ENCODE results near the gene TASL. TPM values are rescaled to one million over a fixed set of nuclear protein-coding genes. Genes with fewer than 3 reads are reported as not detected.
"Not testable (repeated sequence)": the region's sequence is repeated elsewhere in the genome, so short reads cannot be mapped to it uniquely, and the experiment has no call there.

The TASL gene
- total and polyA plus RNA-seq, 2 donors (not counting 1 experiment from before 2014, with no cell fraction given), result not detected

DNA sequence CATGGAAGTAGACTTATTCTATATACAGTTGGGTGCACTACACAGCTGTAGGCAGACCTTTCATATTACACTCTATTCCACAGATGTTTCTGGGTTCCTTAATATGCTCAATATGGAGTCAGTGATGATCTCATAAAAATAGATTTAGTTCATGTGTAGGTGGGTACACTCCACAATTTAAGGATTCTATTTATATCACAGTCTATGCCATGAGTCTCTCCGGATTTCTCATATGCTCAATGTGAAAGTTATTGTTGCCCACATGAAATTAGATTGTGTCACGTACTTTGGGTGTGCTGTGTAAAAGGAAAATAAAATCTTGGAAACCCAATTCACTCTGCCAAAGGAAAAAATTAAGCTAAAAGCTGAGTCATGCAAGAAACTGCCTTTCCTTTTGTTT lies 32.5 kb upstream of the TASL start:
- Histone ChIP-seq H2AFZ (ENCODE audit: low read length) (no peak overlapping the region), H3K9me3 (ENCODE audit: control insufficient read depth, insufficient read depth, low read depth, low read length) (no peaks in the 10 kb centered on the region), H3K4me2 (ENCODE audit: extremely low read depth, insufficient read depth, low read length) (no peak overlapping the region), H4K20me1 (ENCODE audit: control insufficient read depth, extremely low read depth, insufficient read depth, low read length) (no peaks in the 10 kb centered on the region), H3K9ac (ENCODE audit: insufficient read depth, low read length) (no peak overlapping the region), H3K36me3 (ENCODE audit: control insufficient read depth, insufficient read depth, low read length) (no peaks in the 10 kb centered on the region), H3K27me3 (ENCODE audit: control insufficient read depth, insufficient read depth, low read length) (no peaks in the 10 kb centered on the region), H3K27ac (ENCODE audit: insufficient read depth, low read length) (no peak overlapping the region), H3K4me3 (replicated peaks in 1 of 4; ENCODE audit: control extremely low read depth in 1 of 4, insufficient read depth in 1 of 4, low read depth in 3 of 4, low read length in 4 of 4) (no peak overlapping the region), H3K4me1 (ENCODE audit: control insufficient read depth, extremely low read depth, insufficient read depth, low read length) (no peaks in the 10 kb centered on the region), H3K79me2 (ENCODE audit: control insufficient read depth, insufficient read depth, low read length) (no peaks in the 10 kb centered on the region)
- DNase-seq (ENCODE audit: low read depth in 2 of 2), result no peak
- TF ChIP-seq, protein P1, sequence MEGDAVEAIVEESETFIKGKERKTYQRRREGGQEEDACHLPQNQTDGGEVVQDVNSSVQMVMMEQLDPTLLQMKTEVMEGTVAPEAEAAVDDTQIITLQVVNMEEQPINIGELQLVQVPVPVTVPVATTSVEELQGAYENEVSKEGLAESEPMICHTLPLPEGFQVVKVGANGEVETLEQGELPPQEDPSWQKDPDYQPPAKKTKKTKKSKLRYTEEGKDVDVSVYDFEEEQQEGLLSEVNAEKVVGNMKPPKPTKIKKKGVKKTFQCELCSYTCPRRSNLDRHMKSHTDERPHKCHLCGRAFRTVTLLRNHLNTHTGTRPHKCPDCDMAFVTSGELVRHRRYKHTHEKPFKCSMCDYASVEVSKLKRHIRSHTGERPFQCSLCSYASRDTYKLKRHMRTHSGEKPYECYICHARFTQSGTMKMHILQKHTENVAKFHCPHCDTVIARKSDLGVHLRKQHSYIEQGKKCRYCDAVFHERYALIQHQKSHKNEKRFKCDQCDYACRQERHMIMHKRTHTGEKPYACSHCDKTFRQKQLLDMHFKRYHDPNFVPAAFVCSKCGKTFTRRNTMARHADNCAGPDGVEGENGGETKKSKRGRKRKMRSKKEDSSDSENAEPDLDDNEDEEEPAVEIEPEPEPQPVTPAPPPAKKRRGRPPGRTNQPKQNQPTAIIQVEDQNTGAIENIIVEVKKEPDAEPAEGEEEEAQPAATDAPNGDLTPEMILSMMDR (conservative IDR thresholded peaks at IDR 0.05 in 1 of 2, IDR thresholded peaks at IDR 0.05 in 1 of 2; ENCODE audit: low read depth in 1 of 2, low read length in 2 of 2), result no peak
- TF ChIP-seq EZH2 (IDR thresholded peaks at IDR 0.05; ENCODE audit: low read length, missing control alignments), result no peak

DNA sequence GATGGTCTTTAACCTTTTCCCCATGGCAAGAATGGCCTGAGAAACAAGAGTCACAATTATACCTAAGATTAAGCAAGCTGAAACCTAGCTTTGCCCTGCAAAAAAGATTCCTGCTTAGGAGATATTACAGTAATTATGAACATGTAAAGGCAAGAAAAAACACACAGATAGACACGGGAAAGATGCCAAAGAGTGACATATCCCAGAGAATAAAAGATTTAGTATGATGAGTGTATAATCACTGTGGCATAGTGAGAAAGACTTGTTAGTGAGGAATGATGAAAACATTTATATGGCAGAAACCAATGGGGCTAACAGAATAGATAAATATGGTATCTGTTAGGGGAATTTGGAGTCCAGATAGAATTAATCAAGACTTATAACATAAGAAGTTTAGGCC lies 29.6 kb upstream of the TASL start:
- Histone ChIP-seq H3K79me2 (ENCODE audit: control insufficient read depth, insufficient read depth, low read length) (no peaks in the 10 kb centered on the region), H3K4me3 (replicated peaks in 1 of 4; ENCODE audit: control extremely low read depth in 1 of 4, insufficient read depth in 1 of 4, low read depth in 3 of 4, low read length in 4 of 4) (no peak overlapping the region), H3K4me2 (ENCODE audit: extremely low read depth, insufficient read depth, low read length) (no peak overlapping the region), H2AFZ (ENCODE audit: low read length) (no peak overlapping the region), H3K36me3 (ENCODE audit: control insufficient read depth, insufficient read depth, low read length) (no peaks in the 10 kb centered on the region), H3K9me3 (ENCODE audit: control insufficient read depth, insufficient read depth, low read depth, low read length) (no peaks in the 10 kb centered on the region), H4K20me1 (ENCODE audit: control insufficient read depth, extremely low read depth, insufficient read depth, low read length) (no peaks in the 10 kb centered on the region), H3K9ac (ENCODE audit: insufficient read depth, low read length) (no peak overlapping the region), H3K27me3 (ENCODE audit: control insufficient read depth, insufficient read depth, low read length) (no peaks in the 10 kb centered on the region), H3K4me1 (ENCODE audit: control insufficient read depth, extremely low read depth, insufficient read depth, low read length) (no peaks in the 10 kb centered on the region), H3K27ac (ENCODE audit: insufficient read depth, low read length) (no peak overlapping the region)
- TF ChIP-seq, protein P1 (conservative IDR thresholded peaks at IDR 0.05 in 1 of 2, IDR thresholded peaks at IDR 0.05 in 1 of 2; ENCODE audit: low read depth in 1 of 2, low read length in 2 of 2), result no peak
- no peak for TF ChIP-seq EZH2 (IDR thresholded peaks at IDR 0.05; ENCODE audit: low read length, missing control alignments)
- peak in 1 of 2 donors; percentile 42 for DNase-seq (ENCODE audit: low read depth in 2 of 2)

DNA sequence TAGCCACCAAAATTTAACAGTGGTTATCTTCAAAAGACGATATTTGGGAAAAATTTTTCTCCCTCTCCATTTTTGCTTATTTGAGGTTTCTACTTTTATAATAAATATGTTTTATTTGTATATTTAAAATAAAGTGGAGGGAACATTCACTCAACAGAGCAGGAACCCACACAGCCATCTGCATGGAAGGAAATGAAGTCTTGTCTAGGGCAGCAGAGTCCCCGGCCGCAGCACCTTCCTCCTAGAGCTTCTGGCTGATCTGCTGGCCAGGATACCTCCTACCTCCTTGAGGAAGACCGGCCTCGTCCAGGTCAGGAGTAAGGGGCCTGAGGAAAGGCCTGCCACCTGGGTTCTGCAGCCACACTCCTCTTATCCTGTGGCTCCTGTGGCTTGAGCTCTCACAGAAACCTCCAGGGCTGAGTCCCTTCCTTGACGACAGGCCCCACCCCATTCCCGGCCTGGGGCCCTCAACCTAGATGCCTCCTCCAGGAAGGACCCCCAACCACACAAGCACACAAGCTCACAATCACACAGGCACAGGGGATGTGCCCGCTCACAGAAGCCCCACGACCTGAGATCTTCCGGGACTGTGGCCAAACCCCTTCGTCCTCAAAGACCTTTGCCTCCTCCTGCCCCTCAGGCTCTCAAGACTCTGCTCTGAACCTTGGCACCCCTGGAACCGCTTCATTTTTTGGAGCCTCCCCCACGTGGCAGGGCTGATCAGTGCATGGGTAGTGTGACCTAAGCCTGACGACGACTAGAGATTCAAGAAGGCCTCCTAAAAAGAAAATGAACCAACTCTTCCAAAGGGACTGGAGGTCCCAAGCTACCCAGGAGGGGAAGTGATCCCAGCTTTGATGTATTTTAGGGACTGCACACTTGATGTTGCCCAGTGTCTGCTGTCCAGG lies 23.0 kb upstream of the TASL start:
- not testable (repeated sequence) for H3K9me3 ChIP-seq (ENCODE audit: control insufficient read depth, insufficient read depth, low read depth, low read length); DNase-seq (ENCODE audit: low read depth in 2 of 2); H3K4me3 ChIP-seq (replicated peaks in 1 of 4; ENCODE audit: control extremely low read depth in 1 of 4, insufficient read depth in 1 of 4, low read depth in 3 of 4, low read length in 4 of 4); H3K36me3 ChIP-seq (ENCODE audit: control insufficient read depth, insufficient read depth, low read length); H3K27ac ChIP-seq (ENCODE audit: insufficient read depth, low read length); H3K79me2 ChIP-seq (ENCODE audit: control insufficient read depth, insufficient read depth, low read length); H2AFZ ChIP-seq (ENCODE audit: low read length); H3K27me3 ChIP-seq (ENCODE audit: control insufficient read depth, insufficient read depth, low read length); H3K4me1 ChIP-seq (ENCODE audit: control insufficient read depth, extremely low read depth, insufficient read depth, low read length); H4K20me1 ChIP-seq (ENCODE audit: control insufficient read depth, extremely low read depth, insufficient read depth, low read length); H3K9ac ChIP-seq (ENCODE audit: insufficient read depth, low read length); H3K4me2 ChIP-seq (ENCODE audit: extremely low read depth, insufficient read depth, low read length)
